Right lobe of liver (tissue), 4 donors: ENCODE results near the gene BLOC1S6.

Experiments used
- POLR2A ChIP-seq: fragments of 450-650 bp; IDR thresholded peaks from one replicate; pipeline ENCODE4 v1.6.1; 2017; ENCODE audit warnings: antibody characterized with exemption, mild to moderate bottlenecking
- TF ChIP-seq, protein P1 (sequence below), 4 donors: fragments of 200-600 bp in 3 of 4; fragments of 450-650 bp in 1 of 4; IDR thresholded peaks; one replicate each; pipeline versions ENCODE4 v1.5.1 to v1.8.0; 2016 to 2022; ENCODE audit warnings: antibody characterized with exemption in 4 of 4, mild to moderate bottlenecking in 2 of 4
- donor health status: DM: no; HTN: no; CAD: no.
- donor health status: DM: no; HTN: no; CAD: no.
- donor health status: DM: no; HTN: yes; CAD: no.

DNA sequence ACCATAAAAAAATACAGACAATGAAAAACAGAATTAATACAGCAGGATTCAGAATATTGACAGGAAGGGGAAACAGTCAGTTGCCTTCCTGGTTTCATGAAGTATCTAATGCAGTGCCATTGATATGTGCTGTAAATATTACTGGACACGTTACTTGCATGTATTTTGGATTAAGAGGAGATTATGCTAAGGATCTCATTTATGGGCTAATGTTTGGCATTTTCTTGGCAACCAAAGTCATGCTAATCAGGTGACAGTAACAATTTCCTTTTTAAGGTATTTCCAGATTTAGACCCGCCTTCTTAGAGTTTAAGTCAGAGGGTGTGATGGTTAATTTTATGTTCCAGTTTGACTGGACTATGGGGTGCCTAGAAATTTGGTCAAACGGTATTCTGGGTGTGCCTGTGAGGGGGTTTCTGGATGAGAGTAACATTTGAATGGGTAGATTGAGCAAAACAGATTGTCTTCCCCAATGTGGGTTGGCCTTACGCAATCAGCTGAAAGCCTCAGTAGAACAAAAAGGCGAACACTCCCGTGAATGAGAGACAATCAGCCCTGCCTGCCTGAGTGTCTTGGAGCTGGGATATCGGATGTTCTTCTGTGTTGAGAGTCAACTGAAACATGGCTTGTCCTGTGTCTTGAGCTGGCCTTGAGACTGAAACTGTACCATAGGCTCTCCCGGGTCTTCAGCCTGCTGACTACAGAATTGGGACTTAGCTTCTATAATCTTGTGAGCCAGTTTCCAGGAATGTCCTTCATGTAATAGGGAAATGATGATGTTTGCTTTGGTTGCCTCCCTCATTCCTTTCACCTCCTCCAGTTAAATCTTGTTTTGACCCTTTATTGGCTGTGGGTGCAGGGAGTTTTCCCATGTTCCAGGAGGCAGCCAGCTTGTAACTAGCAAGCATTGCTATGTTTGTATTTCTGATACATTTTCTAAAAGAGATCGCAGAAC lies 58.1 kb downstream of the BLOC1S6 start:
- TF ChIP-seq POLR2A: no peak
- TF ChIP-seq, protein P1, sequence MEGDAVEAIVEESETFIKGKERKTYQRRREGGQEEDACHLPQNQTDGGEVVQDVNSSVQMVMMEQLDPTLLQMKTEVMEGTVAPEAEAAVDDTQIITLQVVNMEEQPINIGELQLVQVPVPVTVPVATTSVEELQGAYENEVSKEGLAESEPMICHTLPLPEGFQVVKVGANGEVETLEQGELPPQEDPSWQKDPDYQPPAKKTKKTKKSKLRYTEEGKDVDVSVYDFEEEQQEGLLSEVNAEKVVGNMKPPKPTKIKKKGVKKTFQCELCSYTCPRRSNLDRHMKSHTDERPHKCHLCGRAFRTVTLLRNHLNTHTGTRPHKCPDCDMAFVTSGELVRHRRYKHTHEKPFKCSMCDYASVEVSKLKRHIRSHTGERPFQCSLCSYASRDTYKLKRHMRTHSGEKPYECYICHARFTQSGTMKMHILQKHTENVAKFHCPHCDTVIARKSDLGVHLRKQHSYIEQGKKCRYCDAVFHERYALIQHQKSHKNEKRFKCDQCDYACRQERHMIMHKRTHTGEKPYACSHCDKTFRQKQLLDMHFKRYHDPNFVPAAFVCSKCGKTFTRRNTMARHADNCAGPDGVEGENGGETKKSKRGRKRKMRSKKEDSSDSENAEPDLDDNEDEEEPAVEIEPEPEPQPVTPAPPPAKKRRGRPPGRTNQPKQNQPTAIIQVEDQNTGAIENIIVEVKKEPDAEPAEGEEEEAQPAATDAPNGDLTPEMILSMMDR (IDR thresholded peaks at IDR 0.05): no peak
